ENCODE results near the gene GSTK1. TPM values are rescaled to one million over a fixed set of nuclear protein-coding genes. Genes with fewer than 3 reads are reported as not detected.

GSTK1 gene
- total RNA-seq, 2 donors from 2014 or later: 68.6 to 94.5 TPM

DNA sequence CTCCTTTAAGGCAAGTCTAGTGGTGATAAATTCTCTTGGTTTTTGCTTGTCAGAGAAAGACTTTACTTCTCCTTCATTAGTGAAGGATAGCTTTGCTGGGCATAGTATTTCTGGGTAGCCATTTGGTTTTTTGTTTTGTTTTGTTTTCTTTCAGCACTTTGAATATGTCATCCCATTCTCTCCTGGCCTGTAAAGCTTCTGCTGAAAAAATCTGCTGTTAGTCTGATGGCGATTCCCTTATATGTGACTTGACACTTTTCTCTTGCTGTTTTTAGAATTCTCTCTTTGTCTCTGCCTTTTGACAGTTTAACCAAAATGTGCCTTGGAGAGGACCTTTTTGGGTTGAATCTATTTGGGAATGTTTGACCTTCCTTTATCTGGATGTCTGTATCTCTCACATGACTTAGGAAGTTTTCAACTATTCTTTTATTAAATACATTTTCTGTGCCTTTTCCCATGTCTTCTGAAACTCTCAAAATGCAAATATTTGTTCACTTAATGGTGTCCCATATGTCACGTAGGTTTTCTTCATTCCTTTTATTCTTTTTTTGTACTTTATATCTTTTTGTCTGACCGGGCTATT is 26.7 kb upstream of the GSTK1 start:
- no peak for DNase-seq (ENCODE audit: low spot score)
- intact Hi-C loops (cut with DNase I): no loop called here

DNA sequence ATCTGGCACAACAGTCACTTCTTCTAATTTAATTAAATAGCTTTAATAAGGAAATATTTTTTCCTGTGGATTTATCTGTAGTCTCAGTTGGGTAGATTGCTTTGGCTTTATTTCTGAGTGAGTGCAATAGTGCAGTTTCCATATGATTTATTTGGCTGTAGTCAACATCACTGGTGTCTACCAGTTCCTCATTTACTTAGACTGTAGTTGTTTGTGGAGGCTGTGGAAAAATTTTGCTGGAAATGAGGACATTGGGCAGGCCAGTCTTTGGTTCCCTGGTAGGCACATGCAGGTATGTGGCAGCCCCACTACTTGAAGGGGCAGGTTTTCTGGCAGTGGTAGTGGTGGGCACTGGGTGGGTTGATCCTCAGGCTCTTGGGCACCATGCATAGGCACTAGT is 25.9 kb upstream of the GSTK1 start:
- intact Hi-C loops (cut with DNase I): no loop called here
- DNase-seq (ENCODE audit: low spot score): no peak

DNA sequence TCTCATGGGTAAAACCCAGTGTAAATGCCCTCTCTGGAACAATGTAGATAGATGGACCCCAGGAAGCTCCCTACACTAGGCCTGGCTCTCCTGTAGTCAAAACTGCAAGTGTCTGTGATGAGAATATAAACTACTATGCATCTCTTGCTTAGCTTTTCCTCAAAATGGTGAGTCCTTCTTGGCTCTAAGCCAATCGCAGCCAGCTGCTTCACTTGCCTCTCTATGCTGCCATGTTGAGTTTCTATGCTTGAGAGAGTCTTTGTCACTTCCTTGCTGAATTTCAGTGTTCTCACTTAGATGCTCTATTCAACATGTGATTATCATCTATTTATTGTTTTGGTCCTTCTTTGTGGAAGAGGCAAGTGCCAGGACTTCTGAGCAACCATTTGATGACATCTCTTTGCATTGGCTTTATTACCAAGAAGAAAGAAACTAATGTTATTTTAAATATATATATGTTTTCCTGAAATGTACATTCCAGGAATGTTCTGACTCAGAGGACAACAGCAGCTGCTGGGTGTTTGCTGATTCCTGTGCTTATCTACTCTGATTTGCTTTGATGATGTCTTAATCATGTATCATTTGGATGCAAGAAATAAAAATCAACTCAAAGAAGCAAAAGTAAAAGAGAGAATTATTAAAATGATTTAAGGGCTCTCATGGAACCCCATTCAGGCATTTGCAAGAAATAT is 24.8 kb upstream of the GSTK1 start:
- intact Hi-C loops (cut with DNase I): no loop called here

DNA sequence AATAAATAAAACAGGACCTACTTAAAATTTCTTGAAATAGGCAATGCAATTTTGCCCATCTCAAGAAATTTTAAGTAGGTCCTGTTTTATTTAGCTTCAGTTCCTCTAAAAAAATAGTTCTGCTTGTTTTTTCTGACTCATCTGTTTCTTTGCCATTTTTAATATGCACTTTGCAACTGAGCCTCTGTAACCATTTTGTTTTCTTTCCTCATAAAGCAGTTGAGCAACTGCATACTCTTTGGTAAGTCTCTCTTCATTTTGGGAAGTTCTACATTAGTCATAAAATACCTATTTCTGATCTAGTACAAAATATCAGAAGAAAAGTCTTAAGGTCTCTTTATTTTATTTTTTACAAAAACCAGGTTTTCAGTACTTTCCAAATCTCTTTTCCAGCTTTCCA is 23.4 kb upstream of the GSTK1 start:
- intact Hi-C loops (cut with DNase I): loop anchor here (5.0 to 10.0 kb wide), 2 partner anchors 55 to 177 kb away; no protein-coding TSS in a partner anchor

More for the DNA sequence above, 24.8 kb upstream of the GSTK1 start:
- no peak for DNase-seq (ENCODE audit: low spot score)

DNA sequence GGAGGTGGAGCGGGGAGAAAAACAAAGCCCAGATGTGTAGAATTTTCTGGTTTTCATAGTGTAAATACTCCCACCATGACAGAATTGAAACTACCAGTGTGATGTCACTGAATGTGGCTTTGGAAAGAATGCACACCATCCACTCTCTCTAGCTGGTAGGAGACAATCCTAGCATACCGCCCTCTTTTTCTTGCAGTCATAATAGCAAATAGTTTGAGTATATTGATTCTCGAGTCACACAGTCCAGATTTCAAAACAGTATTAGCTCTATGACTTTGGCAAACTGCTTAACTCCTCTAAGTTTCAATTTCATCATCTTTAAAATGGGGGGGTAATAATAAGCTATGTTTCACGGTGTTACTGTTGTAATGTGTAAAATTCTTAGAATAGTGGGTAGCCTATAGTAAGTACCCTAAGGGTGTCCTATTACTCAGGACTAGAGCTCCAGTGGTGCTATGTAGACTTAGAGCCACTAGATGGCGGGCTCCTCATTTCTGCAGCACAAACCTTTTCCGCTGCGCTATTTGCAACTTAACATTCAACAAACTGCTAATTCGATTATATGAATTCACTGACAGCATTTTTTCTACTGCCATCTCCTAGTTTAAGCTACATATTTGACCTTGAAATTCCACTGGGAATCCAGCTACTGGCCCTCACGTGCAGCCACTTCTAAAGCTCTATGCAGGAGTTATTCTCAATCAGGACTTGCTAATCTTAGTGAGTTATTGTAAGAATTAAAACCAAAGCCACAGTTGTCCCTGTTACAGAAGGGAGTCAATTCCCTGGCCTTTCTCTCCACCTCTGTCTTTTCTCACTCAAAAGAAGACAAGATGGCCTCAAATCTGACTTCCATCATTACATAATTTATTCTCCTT is 22.7 kb upstream of the GSTK1 start:
- intact Hi-C loops (cut with DNase I): loop anchor here (5.0 to 10.0 kb wide), 2 partner anchors 54 to 177 kb away; no protein-coding TSS in a partner anchor
- DNase-seq (ENCODE audit: low spot score): no peak

More for the DNA sequence above, 23.4 kb upstream of the GSTK1 start:
- no peak for DNase-seq (ENCODE audit: low spot score)

DNA sequence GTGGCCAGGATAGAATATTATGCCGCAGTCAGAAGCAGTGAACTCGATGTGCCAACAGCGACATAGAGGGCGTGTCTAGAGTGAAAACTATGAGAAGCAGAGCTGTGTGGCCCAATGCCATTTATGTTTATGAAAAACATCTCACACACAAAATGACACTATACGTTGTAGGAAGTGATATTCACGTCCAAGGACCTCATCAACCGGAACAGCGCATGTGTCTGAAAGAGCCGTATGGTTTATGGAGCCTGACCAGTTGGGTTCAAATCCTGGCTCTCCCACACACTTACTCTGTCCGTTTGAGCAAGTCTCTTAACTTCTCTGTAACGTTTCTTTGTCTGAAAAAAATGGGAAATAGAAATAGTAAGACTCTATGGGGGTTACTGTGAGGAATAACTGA is 20.9 kb upstream of the GSTK1 start:
- intact Hi-C loops (cut with DNase I): loop anchor here (5.0 to 10.0 kb wide), 2 partner anchors 52 to 175 kb away; no protein-coding TSS in a partner anchor
- DNase-seq (ENCODE audit: low spot score): no peak

DNA sequence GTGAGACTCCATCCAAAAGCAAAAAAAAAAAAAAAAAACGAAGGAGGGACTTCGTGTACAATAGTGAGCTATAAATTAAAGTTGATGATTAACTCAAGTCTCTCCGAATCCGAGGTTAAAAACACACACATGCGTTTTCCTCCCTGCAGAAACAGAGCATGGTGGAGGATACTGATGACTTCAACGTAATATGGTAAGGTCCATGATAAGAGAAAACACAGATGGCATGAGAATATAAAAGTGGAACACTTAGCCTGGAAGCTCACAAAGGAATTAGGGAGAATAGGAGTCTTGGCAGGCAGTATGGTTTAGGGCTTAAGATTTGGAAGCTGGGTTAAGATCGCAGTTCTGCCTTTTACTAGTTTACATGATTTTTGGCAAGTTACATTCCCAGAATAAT is 20.1 kb upstream of the GSTK1 start:
- intact Hi-C loops (cut with DNase I): loop anchor here (5.0 to 10.0 kb wide), 2 partner anchors 52 to 174 kb away; no protein-coding TSS in a partner anchor
- no peak for DNase-seq (ENCODE audit: low spot score)

DNA sequence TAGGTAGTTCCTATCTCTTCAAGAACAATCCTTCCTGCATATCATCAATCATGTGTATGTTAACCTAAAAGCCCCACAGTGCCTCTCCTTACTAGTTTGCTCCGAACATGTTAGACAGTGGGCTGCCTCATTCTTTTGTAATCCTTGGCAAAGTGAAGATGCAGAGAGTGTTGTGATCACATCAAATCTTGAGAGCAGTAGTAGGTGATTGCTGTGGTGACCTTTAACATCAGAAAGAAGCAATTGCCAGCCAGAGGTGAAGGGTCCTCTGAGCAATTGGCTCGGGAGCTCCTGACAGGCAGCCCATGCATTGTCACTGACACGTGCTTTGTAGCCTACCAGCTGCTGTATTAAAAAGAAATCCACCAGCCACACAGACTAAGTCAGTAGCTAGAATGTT is 19.6 kb upstream of the GSTK1 start:
- intact Hi-C loops (cut with DNase I): loop anchor here (5.0 to 10.0 kb wide), 2 partner anchors 51 to 174 kb away; no protein-coding TSS in a partner anchor
- no peak for DNase-seq (ENCODE audit: low spot score)

DNA sequence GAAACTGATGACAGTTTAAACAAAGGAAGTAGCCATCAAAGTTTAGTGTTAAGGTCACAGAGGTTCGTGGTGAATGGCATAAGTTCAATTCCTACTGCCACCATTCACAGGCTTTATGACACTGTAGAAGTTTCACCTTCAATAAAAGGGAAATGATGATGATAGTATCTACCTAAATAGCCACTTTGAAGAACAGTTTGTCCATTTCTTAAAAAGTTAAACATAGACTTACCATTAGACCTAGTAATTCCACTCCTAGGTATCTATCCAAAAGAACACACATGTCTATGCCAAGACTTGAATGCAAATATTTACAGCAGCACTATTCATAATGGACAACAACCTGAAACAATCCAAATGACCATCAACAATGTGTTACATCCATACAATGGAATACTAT is 18.9 kb upstream of the GSTK1 start:
- no peak for DNase-seq (ENCODE audit: low spot score)
- intact Hi-C loops (cut with DNase I): loop anchor here (5.0 to 10.0 kb wide), 2 partner anchors 50 to 173 kb away; no protein-coding TSS in a partner anchor

DNA sequence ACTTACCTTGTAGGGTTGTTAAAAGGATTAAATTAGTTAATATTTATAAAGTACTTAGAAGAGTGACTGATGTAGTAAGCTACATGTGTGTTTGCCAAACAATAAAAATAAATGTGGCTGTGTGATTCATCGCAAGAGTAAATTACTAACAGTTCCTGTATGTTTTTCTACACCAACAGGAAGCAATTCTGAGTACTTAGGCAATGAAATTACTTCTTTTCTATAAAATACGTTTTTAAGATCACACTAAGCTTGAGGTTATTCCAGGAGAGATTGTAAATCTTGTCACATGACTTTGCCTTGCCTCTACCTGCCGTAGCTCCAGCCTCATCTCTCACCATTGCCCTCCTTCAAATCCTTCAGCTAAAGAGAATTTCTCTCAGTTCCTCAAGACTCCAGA is 18.1 kb upstream of the GSTK1 start:
- DNase-seq (ENCODE audit: low spot score): no peak
- intact Hi-C loops (cut with DNase I): loop anchor here in 1 of 2 donors (10.0 kb wide), 1 partner anchor 50 kb away; no protein-coding TSS in a partner anchor

DNA sequence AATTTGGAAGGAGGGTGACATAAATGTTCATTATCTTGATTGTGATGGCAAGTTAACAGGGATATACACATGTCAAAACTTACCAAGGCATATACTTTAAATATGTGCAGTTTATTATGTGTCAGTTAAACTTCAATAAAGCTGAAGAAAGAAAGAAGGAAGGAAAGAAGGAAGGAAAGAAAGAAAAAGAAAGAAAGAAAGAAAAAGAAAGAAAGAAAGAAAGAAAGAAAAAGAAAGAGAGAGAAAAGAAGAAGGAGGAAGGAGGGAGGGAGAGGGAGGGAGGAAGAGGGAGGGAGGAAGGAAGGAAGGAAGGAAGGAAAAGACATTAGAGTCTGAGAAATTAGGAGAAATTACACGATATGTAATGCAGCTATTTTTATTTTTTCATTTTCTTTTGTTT is 15.9 kb upstream of the GSTK1 start:
- intact Hi-C loops (cut with DNase I): loop anchor here in 1 of 2 donors (10.0 kb wide), 1 partner anchor 47 kb away; no protein-coding TSS in a partner anchor
- no peak for DNase-seq (ENCODE audit: low spot score)

DNA sequence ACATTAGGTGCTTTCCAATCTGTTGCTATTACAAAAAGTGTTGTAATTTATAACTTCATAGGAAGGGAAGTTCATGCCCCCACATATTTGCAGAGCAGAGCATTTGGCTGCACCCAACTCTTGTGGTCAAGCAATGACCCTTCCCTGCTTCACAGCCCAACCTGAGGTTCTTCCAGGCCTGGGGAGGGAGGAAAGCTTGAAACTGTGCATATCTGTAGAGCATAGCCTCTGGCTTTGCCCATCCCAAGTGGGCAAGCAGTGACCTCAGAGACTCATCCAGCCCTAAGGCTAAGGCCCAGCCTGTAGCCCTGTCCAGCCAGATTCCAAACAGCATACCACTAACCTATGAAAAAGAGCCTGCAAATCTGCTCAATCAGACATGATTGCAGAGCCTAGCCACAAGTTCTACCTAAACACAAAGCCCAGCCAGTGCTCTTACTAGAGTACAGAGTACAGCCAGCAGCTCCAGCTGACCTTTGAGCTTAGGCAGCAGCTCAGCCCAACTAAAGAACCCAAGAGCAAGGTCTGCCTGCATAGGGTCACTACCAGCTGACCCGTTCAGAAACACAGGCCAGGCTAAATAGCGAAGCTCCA is 14.4 kb upstream of the GSTK1 start:
- no peak for DNase-seq (ENCODE audit: low spot score)
- intact Hi-C loops (cut with DNase I): loop anchor here in 1 of 2 donors (10.0 kb wide), 1 partner anchor 46 kb away; no protein-coding TSS in a partner anchor

DNA sequence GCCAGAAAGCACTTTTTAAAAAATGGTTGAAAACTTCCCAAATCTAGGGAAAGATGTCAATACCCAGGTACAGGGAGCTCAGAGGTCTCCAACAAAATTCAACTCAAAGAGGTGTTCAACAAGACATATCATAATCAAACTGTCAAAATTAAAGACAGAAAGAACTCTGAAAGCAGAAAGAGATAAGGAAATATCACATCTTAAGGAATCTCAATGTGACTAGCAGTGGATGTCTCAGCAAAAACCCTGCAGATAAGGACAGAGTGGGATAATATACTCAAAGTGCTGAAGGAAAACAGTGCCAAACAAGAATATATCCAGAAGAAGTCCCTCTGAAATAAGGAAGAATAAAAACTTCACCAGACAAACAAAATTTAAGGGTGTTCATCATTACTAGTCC is 13.0 kb upstream of the GSTK1 start:
- no peak for DNase-seq (ENCODE audit: low spot score)
- intact Hi-C loops (cut with DNase I): no loop called here

DNA sequence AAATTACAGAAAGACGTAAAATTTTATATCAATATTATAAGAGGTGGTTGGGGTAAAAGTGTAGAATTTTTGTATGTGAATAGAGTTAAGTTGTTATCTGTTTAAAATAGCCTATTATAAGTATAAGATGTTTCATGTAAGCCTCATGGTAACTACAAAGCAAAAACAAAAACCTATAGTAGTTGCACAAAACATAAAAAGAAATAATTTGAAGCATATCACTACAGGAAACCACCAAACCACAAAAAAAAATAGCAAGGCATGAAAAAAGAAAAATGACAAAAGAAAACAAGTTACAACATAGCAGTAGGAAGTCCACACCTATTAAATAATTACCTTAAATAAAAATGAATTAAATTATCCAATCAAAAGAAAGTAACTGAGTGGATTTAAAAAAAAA is 12.4 kb upstream of the GSTK1 start:
- intact Hi-C loops (cut with DNase I): no loop called here
- no peak for DNase-seq (ENCODE audit: low spot score)

DNA sequence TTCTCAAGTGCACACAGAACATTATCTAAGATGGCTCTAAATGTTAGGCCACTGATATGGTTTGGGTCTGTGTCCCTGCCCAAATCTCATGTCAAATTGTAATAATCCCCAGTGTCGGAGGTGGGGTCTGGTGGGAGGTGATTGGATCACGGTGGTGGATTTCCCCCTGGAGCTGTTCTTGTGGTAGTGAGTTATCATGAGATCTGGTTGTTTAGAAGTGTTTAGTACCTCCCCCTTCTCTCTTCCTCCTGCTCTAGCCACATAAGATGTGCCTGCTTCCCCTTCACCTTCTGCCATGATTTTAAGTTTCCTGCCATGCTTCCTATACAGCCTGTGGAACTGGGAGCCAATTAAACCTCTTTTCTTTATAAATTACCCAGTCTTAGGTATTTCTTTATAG is 11.2 kb upstream of the GSTK1 start:
- intact Hi-C loops (cut with DNase I): no loop called here
- no peak for DNase-seq (ENCODE audit: low spot score)

DNA sequence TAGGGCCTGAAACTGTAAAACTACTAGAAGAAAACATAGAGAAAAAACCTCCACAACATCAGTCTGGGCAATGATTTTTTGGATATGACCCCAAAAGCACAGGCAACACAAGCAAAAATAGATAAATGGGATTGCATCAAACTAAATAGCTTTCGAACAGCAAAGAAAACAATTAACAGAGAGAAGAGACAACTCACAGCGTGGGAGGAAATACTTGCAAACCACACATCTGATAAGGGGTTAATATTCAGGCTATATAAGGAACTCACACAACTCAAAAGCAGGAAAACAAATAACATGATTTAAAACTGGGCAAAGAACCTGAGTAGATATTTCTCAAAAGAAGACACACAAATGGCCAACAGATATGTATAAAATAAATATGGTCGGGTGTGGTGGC is 7.7 kb upstream of the GSTK1 start:
- intact Hi-C loops (cut with DNase I): no loop called here
- no peak for DNase-seq (ENCODE audit: low spot score)

DNA sequence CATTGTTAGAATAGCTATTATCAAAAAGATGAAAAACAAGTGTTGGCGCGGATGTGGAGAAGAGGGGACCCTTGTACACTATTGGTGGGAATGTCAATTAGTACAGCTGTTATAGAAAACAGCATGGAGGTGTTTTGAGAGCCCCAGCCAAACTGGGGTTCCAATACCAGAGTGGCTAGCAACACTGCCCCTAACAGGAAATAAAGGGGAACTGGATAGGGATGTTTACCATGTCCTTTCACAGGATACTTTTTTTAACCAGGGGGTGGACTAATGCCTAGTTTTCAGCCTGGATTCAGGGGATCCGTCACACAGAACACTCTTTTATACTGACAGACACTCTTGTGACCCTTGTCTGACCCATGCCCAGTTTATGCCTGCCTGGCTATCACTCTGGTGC is 6.9 kb upstream of the GSTK1 start:
- intact Hi-C loops (cut with DNase I): no loop called here
- no peak for DNase-seq (ENCODE audit: low spot score)

DNA sequence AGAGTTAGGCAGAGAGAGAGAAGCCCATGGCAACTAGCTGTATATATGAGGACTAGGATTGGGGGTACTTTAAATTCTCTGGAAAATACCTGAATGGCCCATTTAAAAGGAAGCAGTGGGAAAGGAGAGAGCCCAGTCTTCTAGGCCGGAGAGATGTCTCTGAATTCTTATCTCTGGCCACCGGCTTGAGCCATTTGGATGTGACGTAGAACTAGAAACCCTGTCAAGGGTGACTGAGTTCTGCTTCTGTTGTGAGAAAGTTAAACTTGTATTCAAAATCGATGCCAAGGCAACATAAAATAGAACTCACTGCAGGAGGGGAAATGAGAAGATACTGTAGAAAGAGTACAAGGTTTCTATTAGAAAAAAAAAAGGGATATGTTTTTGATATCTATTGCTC is 6.3 kb upstream of the GSTK1 start:
- no peak for DNase-seq (ENCODE audit: low spot score)
- intact Hi-C loops (cut with DNase I): no loop called here

DNA sequence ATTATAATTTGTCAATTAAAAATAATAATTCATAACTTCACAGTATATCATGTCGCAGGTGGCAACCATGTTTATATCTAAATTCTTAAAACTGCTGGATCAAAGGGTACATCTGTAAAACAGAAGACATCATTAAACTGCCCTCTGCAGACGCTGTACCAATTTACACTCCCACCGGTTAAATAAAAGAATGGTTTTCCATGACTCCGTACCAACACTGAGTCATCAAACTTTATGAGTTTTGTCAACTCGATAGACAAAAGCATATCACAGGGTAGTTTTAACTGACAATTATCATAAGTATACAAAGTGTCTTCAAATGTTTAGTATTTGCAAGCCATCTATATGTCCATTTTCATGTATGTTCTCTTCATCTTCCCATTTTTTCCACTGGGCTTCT is 5.7 kb upstream of the GSTK1 start:
- intact Hi-C loops (cut with DNase I): no loop called here
- DNase-seq (ENCODE audit: low spot score): no peak

Data from posterior vena cava (tissue), 2 donors.